CD4-positive, alpha-beta T cell treated with Interferon alpha-2 for 1 hour (primary cell): ENCODE measurements around the gene TMPRSS11D.

Experiments
- DNase-seq, 2 donors: peaks; one replicate each; pipeline ENCODE4 v3.0.0-alpha.2; 2020 to 2022

The TMPRSS11D gene

GRCh38 chr4:67883902-67884301, at the start of gene TMPRSS11D:
TMPRSS11D (minus strand) TSS chr4:67884002; CDS start chr4:67883933, 69 bp downstream.
- DNase-seq = no peak

DNA sequence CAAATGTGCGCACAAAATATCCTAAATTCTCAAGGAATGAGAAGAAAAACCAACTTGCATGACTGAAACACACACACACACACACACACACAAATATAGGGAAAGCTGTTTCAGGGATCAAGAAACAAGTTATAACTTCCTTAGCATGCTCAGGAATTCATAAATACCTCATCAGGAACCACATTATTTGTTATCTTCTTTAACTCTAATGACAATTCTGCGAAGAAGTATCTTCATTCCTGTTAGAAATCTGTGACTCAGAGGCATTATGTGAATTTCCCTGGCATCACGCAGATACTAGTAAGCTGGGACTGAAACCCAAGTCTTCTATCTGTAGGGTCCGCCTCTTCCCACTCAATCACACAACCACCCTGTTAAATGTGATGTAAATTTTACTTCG, 49.2 kb upstream of the TMPRSS11D start:
- DNase-seq = no peak

DNA sequence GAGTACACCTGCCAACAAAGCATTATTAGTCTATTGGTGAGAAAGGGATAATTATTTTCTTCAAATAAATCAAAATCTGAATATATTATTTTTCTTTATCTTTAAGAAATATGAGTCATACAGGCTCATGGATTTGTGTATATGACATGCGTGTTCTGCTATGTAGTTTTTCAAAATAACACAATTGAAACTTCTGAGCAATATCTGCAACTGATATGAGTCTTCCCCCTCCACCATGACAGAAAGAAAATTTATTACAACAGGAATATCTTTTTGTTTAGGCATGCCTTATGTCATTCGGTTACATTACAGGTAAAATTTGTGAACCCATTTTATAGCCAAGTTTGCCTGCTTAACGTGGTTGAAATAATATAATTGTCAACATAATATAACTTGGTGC, 47.5 kb upstream of the TMPRSS11D start:
- no peak for DNase-seq

- no peak for DNase-seq
Measured at GRCh38 chr4:67929426-67929825, 45.6 kb upstream of the TMPRSS11D start.

GRCh38 chr4:67928546-67928945, 44.7 kb upstream of the TMPRSS11D start:
- DNase-seq = no peak

- no peak for DNase-seq
Measured at GRCh38 chr4:67927251-67927650, 43.4 kb upstream of the TMPRSS11D start.

- DNase-seq = no peak
Measured at GRCh38 chr4:67926485-67926884, 42.7 kb upstream of the TMPRSS11D start.

DNA sequence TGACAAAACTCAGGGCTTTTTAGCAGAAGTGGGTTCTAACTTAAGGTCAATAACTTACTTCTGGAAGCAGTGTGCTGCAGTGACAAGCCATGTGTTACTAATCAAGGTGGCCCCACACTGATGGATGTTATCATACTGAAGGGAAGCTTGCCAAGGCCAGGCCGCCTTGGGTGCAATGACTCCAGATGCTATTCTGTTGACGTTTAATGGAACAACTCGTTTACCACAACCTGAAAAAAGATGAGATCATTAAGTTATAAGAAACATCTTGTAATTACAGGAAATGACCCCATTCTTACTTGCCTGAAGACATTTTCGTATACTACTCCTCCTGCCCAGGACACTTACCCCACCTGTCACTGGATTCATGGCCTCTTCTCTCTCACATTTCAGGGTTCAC, 38.9 kb upstream of the TMPRSS11D start:
- DNase-seq = no peak

DNA sequence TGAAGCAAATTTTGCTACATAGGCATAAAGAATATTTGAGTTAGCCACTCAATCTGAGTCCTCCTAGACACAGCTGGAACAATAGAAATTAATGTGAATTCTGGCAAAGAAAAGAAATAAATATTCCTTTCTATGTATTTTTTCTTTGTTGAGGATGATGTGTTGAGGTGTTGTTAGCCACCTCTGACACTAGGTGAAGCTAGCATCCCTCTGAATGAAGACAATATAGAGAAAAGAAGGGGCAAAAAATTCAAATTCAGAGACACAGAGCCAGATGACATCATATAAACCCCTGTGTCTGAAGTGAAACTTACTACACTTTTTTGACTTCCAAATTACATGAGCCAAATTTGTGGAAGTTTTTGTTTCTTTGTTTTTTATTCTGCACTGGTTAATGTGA, 34.6 kb upstream of the TMPRSS11D start:
- DNase-seq = no peak

DNA sequence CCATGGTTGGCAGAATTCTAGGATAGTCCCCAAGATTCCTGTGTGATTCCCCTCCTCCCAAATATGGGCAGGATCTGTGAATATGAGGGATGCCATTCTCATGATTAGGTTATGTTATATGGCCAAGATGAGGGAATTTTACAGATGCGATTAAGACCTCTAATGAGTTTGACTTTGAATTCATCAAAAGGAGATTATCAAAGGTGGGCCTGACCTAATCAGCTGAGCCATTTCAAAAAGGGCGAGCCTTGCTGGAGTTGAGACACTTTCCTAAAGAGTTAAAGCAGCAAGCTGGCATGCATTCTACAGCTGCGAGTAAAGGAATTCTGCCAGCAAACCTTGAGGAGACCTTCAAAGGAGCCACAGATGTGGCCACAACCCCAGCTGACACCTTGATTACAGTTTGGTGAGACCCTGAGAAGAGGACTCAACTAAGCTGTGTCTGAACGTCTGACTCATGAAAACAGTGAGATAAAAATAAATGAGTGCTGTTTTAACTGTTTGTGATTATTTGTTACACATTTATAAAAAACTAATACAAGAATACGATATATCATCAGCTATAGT, 31.7 kb upstream of the TMPRSS11D start:
- DNase-seq = no peak

DNA sequence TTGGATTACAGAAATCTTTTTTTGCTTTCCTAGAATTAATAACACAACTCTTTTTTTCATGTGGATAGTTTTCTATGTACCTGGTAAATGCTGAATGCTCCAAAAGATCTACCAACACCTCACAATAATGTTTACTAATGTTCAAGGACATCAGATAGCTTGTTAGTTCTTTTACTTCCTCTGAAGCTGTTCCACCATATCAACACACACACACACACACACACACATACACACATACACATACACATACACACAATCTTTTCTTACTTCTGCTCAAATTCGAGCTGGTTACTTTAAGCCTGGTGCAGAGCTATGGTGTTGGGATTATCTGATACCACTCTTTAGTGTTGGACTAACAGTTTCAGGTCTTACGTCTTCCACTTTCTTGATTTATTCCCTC, 28.3 kb upstream of the TMPRSS11D start:
- DNase-seq = no peak

GRCh38 chr4:67911638-67912037, 27.8 kb upstream of the TMPRSS11D start:
- DNase-seq = no peak

- DNase-seq = no peak
Measured at GRCh38 chr4:67911141-67911540, 27.3 kb upstream of the TMPRSS11D start.

DNA sequence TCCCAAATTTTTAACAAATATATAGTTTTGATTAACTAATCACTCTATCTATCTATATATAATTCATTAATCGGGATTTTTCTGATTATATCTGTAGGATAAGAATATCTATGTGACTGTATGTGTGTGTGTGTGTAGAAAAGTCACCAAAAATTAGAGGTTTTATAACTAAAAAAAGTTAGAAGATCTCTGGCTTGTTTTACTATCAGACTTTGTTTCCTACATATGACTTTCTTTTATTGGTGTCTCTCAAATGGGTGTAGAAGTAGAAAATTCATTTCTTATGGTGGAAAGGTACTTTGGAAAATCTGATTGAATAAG, 26.7 kb upstream of the TMPRSS11D start:
- DNase-seq = no peak

DNA sequence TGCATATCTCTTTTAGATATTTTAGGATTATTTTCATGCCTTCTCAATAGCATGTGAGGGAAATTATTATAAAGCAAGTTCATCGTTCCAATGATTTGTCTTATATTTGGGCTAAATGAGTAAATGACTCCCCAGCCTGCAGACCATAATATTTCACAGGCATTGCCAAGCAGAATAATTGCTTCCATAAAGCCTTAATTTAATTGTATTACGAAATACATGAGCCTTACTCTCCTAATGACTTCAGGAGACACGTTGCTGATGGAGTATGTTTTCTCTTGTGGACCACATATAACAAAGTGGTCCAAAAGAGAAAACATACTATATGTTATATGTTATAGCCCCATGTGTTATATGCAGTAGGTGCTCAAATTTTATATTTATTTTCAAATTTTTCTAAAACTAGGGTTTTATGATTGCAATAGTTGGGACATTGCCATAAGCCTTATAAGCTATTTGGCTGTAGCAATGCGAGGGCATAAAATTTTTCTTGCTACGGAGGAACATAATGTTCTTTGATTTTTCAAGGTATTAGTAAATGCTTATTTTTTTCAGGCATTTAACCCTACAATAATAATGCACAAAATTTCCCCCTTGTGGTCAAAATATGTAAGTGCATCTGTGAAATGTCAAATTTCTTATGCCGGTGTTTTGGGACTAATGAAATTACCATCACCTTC, 26.2 kb upstream of the TMPRSS11D start:
- DNase-seq = peak in 1 of 2 donors; percentile 40

DNA sequence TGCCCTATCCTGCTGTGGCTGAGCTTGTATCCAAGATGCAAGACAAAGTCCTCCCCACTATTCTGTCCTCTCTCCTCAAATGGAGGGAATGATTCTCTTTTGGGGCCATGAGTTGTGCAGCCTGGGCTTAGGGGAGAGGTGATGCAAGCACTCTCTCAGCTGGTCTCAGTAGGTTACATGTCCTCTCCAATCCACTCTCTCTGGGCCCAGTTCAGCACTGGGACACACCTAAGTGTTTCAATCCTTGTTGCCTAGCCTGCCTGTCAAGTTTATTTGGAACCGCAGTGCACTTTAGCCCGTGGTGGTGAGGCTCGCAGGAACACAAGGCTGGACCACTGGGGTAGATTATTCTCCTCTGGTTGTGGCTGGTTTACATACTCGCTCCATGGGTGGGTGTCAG, 23.8 kb upstream of the TMPRSS11D start:
- no peak for DNase-seq

GRCh38 chr4:67899096-67899495, 15.3 kb upstream of the TMPRSS11D start:
- no peak for DNase-seq

- DNase-seq = no peak
Measured at GRCh38 chr4:67897686-67898085, 13.9 kb upstream of the TMPRSS11D start.

- DNase-seq = no peak
Measured at GRCh38 chr4:67896421-67897065, 12.7 kb upstream of the TMPRSS11D start.

DNA sequence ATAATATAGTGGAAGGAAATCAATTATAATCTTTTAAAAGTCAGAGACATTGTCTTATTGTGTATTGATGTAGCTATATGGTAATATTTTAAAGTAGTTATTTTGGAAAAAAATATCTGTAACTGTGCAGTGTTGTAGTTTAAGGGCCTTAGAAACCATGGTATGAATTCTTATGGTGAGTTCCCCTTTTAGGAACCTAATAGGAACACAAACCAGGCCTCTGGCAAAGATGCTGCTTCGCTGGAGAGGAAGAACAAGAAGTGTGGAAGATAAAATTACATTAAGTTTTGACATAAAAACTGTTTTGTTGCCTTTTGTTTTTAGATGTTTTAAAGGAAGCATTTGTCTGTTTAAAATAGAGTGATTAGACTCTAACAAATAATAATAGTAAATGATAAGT, 10.9 kb upstream of the TMPRSS11D start:
- no peak for DNase-seq

GRCh38 chr4:67892905-67893304, 9.1 kb upstream of the TMPRSS11D start:
- no peak for DNase-seq

- DNase-seq = no peak
Measured at GRCh38 chr4:67892253-67892652, 8.5 kb upstream of the TMPRSS11D start.

DNA sequence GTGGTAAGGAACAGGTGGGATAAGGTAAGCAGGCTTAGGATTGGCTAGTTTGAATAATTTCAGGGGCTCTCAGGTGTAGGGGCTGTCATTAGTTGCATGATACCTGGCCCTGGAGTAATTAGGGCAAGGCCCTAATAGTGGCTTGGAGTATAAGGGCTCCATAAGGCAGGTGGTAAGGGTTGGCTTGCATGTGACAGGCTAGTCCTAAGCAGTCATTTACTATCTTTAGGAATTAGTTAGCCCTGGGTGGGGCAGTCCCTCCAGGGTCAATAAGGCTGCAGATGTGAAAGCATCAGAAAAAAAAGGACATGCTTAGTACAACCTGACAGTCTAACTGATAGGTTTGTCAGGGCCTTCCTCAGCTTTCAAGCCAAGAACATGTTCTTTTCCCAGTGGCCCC, 7.8 kb upstream of the TMPRSS11D start:
- no peak for DNase-seq

DNA sequence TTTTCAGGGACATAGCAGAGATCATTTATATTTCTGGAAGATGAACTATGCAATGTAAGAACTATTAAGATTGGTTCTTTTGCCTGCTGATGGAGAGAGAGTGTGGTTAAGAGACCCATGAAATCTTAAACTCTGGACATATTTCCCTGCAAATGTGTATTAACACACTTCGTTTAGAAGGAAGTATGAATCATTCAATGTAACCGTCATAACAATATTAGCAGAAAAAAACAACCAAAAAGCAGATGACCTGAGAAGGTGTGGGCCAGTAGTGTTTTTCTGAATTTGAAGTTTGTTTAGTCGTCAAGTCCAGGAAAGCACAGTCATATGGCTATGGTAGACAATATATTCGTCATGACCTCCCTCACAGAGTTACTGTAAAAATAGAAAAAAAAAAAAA, 2.5 kb upstream of the TMPRSS11D start:
- no peak for DNase-seq

DNA sequence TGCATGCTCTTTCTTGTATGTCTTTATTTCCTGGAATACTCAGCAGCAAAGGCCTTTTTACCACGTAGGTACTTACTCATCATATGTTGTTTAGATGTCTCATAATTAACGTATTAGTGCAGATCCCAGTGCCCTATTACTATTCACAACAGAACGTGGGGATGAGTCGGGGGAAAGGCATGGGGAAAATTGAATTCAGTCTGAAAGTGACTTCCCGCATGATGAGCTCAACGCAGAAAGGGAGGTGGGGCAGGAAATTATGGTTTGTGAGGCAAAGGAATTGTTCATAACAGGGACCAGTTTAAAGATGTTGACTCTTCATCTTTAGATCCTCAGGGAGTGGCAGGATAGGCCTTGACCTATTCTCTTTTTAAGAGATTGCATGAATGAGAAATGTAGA, 2.0 kb upstream of the TMPRSS11D start:
- DNase-seq = peak in 1 of 2 donors; percentile 6
